ENCODE results near the gene ZNF618.

DNA sequence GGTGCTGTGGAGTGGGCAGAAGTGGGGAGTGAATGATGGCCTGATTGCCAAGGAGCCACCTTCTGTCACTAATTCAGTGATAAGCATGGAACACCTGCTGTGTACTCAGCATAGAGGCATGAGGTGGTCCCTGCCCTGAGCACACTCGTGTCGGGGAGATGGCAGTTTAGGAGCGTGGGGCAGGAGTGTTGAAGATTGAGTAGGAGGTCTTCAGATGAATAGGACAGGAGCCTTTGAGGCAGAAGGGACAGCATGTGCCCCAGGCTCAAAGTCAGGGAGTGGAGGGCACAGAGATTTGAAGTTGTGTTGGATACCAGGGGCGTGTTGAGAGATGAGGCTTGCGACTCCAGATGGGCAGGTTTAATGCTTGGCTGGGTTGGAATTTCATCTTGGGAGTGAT is 55.0 kb downstream of the ZNF618 start:
- TF ChIP-seq CBFB (CRISPR knock-in tag; IDR thresholded peaks at IDR 0.05; ENCODE audit: low read depth) (no peak), CREB1 (CRISPR knock-in tag; IDR thresholded peaks at IDR 0.05) (no peak), TEAD4 (CRISPR knock-in tag; IDR thresholded peaks at IDR 0.05) (no peak), NFYB (CRISPR knock-in tag; conservative IDR thresholded peaks at IDR 0.05; ENCODE audit: low read depth) (no peak), JUN (CRISPR knock-in tag; IDR thresholded peaks at IDR 0.05) (no peak), GRHL2 (CRISPR knock-in tag; IDR thresholded peaks at IDR 0.05; ENCODE audit: insufficient replicate concordance, severe bottlenecking) (no peak), ATF1 (CRISPR knock-in tag; IDR thresholded peaks at IDR 0.05) (no peak)
- TF ChIP-seq, protein P1, sequence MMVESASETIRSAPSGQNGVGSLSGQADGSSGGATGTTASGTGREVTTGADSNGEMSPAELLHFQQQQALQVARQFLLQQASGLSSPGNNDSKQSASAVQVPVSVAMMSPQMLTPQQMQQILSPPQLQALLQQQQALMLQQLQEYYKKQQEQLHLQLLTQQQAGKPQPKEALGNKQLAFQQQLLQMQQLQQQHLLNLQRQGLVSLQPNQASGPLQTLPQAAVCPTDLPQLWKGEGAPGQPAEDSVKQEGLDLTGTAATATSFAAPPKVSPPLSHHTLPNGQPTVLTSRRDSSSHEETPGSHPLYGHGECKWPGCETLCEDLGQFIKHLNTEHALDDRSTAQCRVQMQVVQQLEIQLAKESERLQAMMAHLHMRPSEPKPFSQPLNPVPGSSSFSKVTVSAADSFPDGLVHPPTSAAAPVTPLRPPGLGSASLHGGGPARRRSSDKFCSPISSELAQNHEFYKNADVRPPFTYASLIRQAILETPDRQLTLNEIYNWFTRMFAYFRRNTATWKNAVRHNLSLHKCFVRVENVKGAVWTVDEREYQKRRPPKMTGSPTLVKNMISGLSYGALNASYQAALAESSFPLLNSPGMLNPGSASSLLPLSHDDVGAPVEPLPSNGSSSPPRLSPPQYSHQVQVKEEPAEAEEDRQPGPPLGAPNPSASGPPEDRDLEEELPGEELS (CRISPR knock-in tag; IDR thresholded peaks at IDR 0.05): no peak
- TF ChIP-seq, protein P2, sequence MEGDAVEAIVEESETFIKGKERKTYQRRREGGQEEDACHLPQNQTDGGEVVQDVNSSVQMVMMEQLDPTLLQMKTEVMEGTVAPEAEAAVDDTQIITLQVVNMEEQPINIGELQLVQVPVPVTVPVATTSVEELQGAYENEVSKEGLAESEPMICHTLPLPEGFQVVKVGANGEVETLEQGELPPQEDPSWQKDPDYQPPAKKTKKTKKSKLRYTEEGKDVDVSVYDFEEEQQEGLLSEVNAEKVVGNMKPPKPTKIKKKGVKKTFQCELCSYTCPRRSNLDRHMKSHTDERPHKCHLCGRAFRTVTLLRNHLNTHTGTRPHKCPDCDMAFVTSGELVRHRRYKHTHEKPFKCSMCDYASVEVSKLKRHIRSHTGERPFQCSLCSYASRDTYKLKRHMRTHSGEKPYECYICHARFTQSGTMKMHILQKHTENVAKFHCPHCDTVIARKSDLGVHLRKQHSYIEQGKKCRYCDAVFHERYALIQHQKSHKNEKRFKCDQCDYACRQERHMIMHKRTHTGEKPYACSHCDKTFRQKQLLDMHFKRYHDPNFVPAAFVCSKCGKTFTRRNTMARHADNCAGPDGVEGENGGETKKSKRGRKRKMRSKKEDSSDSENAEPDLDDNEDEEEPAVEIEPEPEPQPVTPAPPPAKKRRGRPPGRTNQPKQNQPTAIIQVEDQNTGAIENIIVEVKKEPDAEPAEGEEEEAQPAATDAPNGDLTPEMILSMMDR (IDR thresholded peaks at IDR 0.05): no peak
- TF ChIP-seq, protein P3, sequence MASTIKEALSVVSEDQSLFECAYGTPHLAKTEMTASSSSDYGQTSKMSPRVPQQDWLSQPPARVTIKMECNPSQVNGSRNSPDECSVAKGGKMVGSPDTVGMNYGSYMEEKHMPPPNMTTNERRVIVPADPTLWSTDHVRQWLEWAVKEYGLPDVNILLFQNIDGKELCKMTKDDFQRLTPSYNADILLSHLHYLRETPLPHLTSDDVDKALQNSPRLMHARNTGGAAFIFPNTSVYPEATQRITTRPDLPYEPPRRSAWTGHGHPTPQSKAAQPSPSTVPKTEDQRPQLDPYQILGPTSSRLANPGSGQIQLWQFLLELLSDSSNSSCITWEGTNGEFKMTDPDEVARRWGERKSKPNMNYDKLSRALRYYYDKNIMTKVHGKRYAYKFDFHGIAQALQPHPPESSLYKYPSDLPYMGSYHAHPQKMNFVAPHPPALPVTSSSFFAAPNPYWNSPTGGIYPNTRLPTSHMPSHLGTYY (CRISPR knock-in tag; IDR thresholded peaks at IDR 0.05): no peak
- TF ChIP-seq, protein P4, sequence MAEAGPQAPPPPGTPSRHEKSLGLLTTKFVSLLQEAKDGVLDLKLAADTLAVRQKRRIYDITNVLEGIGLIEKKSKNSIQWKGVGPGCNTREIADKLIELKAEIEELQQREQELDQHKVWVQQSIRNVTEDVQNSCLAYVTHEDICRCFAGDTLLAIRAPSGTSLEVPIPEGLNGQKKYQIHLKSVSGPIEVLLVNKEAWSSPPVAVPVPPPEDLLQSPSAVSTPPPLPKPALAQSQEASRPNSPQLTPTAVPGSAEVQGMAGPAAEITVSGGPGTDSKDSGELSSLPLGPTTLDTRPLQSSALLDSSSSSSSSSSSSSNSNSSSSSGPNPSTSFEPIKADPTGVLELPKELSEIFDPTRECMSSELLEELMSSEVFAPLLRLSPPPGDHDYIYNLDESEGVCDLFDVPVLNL (CRISPR knock-in tag; IDR thresholded peaks at IDR 0.05; ENCODE audit: borderline replicate concordance, low read depth): no peak
